GM21360 (cell line): Measurements from ENCODE around the gene CSNK1A1.
"Not testable (repeated sequence)": the region's sequence is repeated elsewhere in the genome, so short reads cannot be mapped to it uniquely, and the experiment has no call there.

ENCODE experiments used
- ATAC-seq: cut with Tn5 transposase; IDR thresholded peaks from one replicate; pipeline ENCODE4 v1.9.1; 2021; ENCODE audit warnings: mild to moderate bottlenecking, moderate library complexity; ENCODE audit not compliant: unreplicated experiment

The CSNK1A1 gene

DNA sequence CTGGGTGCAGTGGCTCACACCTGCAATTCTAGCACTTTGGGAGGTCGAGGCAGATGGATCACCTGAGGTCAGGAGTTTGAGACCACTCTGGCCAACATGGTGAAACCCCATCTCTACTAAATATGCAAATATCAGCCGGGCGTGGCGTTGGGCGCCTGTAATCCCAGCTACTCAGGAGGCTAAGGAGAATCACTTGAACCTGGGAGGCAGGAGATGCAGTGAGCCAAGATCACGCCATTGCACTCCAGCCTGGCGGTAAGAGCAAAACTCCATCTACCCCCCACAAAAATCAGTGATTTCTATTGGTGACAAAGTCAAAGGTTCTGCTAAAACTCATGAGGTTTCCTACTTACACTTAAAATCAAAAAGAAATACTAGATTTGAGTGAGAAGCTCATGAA, 18.8 kb downstream of the CSNK1A1 start:
- no peak for ATAC-seq

DNA sequence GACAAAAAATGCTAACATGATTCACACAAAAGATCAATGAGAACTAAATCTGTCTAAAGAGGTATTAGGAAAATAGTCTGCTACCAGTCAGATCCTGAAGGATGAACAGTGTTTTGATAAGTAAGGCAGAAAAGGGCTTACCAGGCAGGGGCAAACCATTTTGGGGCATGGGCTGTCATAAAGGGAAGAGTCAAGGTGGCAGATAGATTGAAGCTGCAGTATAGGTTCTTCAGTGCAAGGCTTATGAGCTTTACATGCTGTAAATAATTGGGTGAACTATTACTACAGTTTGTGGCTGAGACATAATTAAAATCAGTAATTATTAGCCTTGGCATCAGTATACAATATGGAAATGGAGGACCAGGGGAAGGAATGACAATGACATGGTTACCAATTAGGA, 21.8 kb downstream of the CSNK1A1 start:
- ATAC-seq, result no peak

- ATAC-seq, result no peak
Observed at GRCh38 chr5:149528281-149529060, 22.8 kb downstream of the CSNK1A1 start.

GRCh38 chr5:149526845-149527590, 24.2 kb downstream of the CSNK1A1 start:
- ATAC-seq, result no peak

DNA sequence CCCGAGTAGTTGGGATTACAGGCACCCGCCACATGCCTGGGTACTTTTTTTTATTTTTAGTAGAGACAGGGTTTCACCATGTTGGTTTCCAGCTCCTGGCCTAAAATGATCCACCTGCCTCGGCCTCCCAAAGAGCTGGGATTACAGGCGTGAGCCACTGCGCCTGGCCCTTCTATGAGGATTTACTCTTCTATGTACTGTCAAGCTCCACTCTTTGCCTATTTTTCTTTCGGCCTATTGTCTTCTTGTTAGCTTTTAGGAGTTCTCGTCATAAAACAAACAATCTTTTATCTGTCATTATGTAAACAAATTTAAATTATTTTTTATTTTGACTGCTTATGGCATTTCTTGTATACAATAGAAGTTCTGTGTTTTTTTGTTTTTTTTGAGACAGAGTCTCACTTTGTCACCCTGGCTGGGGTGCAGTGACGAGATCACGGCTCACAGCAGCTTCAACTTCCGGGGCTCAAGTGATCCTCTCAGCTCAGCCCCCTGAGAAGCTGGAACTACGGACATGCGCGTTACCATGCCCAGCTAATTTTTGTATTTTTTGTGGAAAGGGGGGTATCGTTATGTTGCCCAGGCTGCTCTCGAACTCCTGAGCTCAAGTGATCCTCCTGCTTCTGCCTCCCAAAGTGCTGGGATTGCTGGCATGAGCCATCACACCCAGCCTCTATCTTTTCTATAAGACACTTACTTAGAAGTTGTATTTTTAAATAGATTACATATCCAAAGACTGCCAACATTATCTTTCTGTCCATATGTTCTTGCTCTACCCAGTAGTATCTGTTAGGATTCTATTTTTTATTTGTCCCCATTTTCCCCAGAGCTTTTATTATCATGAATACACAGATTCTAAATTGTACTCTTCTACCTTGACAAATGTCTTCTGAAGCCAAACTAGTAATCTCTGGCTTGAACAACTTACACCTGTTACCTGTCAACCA, 29.2 kb downstream of the CSNK1A1 start:
- no peak for ATAC-seq

DNA sequence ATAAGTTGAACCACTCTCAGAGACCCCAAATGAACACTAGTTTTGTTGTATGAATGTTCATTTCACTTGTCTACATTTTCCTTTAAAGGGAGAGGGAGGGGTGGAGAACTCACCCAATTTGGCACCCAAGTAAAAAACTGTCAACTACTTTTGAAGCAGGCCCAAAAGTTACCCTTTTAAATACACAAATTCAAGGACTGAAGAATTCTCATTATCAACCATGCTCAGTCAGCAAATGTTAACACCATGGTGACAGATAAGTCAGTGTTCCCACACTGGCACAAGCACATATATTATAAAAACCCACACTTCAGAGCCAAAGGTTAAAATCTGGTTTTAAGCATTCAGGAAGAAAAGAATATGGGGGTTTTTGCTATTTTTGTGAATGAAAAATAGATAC, 31.6 kb downstream of the CSNK1A1 start:
- ATAC-seq, result no peak

DNA sequence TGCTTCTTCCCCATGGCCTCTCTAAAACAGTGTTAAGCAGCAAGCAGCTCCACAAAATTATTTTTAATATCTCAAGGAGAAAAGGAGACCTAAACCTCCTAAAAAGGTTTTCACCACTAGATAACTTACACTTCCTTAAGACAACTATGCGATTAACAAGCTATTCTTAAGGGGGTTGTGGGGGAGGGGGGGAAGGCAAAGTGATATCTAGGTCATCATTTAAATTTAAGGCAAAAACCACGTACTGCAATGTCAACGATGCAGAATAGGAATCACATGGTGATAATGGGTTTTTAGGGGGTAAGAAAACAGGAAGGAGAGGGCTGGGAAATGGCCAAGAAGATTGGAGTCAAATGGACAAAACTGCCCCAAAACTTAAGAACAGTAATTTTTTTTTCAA, 32.6 kb downstream of the CSNK1A1 start:
- ATAC-seq, result no peak

DNA sequence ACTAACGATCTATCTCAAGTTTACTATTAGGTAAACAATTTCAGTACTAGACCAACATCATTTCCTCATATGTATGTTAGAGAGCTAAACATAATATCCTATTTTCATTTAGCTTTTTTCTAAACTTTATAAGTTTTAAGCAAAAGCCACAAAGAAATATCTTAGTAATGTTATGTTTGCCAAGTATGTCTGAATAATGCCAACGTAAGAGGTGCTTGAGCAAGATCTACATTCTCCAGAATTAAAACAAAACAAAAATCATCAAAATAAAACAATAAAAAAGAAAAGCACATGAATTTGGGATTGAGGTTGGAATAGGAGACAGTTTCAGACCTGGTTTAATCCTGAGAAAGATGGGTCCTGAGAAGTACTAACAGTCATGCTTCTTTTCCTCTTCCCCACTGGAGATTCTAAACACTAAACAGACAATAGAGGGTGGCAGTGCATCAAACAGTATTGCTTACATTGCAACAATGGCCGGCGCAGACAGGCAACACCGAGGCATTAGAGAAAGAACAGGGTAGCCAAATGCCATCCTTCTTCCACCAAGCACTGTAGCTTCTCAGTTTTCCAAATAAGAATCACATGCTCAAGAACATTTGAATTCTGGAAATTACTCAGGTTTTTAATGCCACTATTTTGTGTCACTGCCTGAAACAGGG, 33.6 kb downstream of the CSNK1A1 start:
- no peak for ATAC-seq

DNA sequence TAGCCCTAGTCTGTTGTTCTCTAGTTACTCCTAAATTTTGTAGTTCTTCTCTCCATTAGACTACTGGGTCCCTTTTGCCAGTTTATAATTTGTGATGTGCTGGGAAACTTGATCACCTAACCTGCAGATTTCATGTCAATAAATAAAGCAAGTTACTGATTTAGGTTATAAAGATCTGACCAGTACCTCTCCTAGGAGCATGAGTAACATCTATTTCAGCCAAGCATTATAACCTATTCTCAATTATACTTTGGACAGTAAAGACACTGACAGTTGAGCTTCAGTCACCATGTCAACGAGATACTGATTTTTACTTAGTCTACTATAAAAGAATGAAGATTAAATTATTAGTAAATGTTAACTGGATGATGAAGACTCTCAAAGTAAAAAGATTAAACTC, 36.7 kb downstream of the CSNK1A1 start:
- ATAC-seq, result no peak

DNA sequence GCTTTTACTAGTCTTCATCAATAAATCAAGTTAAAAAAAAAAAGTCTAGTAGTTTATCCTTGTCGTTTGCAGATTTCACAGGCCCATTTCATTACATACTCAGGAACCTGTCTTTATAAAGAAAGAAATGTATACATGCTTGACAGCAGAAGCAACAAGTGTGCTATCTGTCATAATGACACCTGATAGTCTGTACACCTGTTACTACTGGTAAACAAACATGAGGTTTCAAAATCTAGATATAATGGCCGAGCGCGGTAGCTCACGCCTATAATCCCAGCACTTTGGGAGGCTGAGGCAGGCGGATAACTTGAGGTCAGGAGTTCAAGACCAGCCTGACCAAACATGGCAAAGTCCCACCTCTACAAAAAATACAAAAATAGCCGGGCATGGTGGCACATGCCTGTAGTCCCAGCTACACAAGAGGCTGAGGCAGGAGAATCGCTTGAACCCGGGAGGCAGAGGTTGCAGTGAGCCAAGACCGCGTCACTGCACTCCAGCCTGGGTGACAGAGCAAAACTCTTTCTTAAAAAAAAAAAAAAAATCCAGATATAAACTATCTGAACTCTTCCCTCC, 37.8 kb downstream of the CSNK1A1 start:
- ATAC-seq, result not testable (repeated sequence)

- ATAC-seq, result no peak
Observed at GRCh38 chr5:149510136-149510535, 41.1 kb downstream of the CSNK1A1 start.

- no peak for ATAC-seq
Observed at GRCh38 chr5:149504677-149505076, 46.6 kb downstream of the CSNK1A1 start.

DNA sequence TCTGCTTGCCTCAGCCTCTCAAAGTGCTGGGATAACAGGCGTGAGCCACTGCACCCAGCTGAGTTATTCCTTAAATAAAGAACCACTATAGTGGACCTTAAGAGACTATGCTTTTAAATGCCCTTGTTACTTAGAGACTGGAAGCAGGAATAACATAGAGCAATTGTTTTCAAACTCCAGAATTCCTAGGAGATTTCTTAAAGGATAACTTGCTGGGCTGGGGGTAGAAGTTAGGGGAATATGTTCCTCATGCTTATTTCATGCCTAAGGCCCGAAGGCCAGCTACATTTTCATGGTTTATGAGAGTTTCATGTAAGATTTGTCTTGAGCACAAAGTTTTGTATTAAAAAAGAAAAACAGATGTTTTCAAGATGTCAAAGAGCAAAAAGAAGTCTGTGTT, 48.2 kb downstream of the CSNK1A1 start:
- no peak for ATAC-seq

- no peak for ATAC-seq
Observed at GRCh38 chr5:149500922-149501582, 50.2 kb downstream of the CSNK1A1 start.

- no peak for ATAC-seq
Observed at GRCh38 chr5:149498724-149499336, 52.4 kb downstream of the CSNK1A1 start.

- no peak for ATAC-seq
Observed at GRCh38 chr5:149497357-149497756, 53.9 kb downstream of the CSNK1A1 start.

GRCh38 chr5:149496917-149497316, 54.3 kb downstream of the CSNK1A1 start:
- ATAC-seq, result no peak

GRCh38 chr5:149496166-149496565, 55.1 kb downstream of the CSNK1A1 start:
- ATAC-seq, result no peak

GRCh38 chr5:149495673-149496072, 55.6 kb downstream of the CSNK1A1 start:
- no peak for ATAC-seq
